ENCODE results near the gene ZNF276.

DNA sequence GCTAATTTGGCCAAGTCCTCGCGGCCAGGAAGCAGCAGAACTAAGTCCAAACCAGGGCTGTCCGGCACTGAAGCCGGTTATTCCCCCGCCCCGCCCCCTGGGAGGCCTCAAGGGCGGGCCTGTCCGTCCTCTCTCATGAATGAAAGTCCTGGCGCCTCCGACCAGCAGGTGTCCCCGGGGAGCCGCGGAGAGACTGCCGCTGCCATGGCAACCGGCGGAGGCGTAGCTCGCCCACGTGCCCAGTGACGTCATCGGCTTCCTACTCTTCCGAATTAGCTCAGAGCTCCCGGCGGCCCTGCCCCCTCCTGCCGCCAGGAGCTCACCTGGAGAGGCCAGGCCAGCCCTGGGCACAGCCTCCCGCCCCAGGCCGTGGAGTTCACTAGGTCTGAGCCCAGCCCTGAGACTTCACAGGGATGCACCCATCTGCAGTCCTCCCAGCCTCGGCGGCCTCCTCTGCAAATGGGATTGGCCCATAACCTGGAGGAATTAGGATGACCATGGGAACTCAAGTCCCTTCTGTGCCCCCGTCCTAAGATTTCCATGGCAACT lies 21.2 kb upstream of the ZNF276 start:
- TF ChIP-seq, protein P1, sequence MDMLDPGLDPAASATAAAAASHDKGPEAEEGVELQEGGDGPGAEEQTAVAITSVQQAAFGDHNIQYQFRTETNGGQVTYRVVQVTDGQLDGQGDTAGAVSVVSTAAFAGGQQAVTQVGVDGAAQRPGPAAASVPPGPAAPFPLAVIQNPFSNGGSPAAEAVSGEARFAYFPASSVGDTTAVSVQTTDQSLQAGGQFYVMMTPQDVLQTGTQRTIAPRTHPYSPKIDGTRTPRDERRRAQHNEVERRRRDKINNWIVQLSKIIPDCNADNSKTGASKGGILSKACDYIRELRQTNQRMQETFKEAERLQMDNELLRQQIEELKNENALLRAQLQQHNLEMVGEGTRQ (IDR thresholded peaks at IDR 0.05; ENCODE audit: borderline replicate concordance, low read depth, low read length) = peak; percentile 91
- TF ChIP-seq, protein P2, sequence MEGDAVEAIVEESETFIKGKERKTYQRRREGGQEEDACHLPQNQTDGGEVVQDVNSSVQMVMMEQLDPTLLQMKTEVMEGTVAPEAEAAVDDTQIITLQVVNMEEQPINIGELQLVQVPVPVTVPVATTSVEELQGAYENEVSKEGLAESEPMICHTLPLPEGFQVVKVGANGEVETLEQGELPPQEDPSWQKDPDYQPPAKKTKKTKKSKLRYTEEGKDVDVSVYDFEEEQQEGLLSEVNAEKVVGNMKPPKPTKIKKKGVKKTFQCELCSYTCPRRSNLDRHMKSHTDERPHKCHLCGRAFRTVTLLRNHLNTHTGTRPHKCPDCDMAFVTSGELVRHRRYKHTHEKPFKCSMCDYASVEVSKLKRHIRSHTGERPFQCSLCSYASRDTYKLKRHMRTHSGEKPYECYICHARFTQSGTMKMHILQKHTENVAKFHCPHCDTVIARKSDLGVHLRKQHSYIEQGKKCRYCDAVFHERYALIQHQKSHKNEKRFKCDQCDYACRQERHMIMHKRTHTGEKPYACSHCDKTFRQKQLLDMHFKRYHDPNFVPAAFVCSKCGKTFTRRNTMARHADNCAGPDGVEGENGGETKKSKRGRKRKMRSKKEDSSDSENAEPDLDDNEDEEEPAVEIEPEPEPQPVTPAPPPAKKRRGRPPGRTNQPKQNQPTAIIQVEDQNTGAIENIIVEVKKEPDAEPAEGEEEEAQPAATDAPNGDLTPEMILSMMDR (IDR thresholded peaks at IDR 0.05) = peak; percentile 69

Data from SK-N-SH (cell line).